Measurements from ENCODE around the gene MAFB.
A peak's percentile ranks its signal among the peaks of the same experiment; 100 is the strongest.
"Not testable (repeated sequence)": the region's sequence is repeated elsewhere in the genome, so short reads cannot be mapped to it uniquely, and the experiment has no call there.

MAFB gene

GRCh38 chr20:40689100-40689942 is at the start of gene MAFB:
Gene MAFB (minus strand): TSS chr20:40689236. CDS start chr20:40688850, 386 bp downstream.
- DNase-seq (ENCODE audit: low read depth): peak; percentile 66
- peak within 1 kb of the TSS; percentile 34 for H3K4me3 ChIP-seq (ENCODE audit: low read depth, low read length)

GRCh38 chr20:40736468-40736867 is 47.4 kb upstream of the MAFB start:
- not testable (repeated sequence) for H3K4me3 ChIP-seq (ENCODE audit: low read depth, low read length)

More at GRCh38 chr20:40689100-40689942, at the start of gene MAFB:
- TF ChIP-seq CTCF (IDR thresholded peaks at IDR 0.05; ENCODE audit: insufficient read depth, low read depth, low read length, missing control alignments): no peak

GRCh38 chr20:40728996-40729395 is 40.0 kb upstream of the MAFB start:
- no peak overlapping the region for H3K4me3 ChIP-seq (ENCODE audit: low read depth, low read length)
- no peak for TF ChIP-seq CTCF (IDR thresholded peaks at IDR 0.05; ENCODE audit: insufficient read depth, low read depth, low read length, missing control alignments)
- no peak for DNase-seq (ENCODE audit: low read depth)

More at GRCh38 chr20:40736468-40736867, 47.4 kb upstream of the MAFB start:
- DNase-seq (ENCODE audit: low read depth): not testable (repeated sequence)

- TF ChIP-seq CTCF (IDR thresholded peaks at IDR 0.05; ENCODE audit: insufficient read depth, low read depth, low read length, missing control alignments): peak; percentile 14
- no peak overlapping the region for H3K4me3 ChIP-seq (ENCODE audit: low read depth, low read length)
- DNase-seq (ENCODE audit: low read depth): no peak
Measured at GRCh38 chr20:40728470-40728869, 39.4 kb upstream of the MAFB start.

- TF ChIP-seq CTCF (IDR thresholded peaks at IDR 0.05; ENCODE audit: insufficient read depth, low read depth, low read length, missing control alignments): no peak
- no peak for DNase-seq (ENCODE audit: low read depth)
Measured at GRCh38 chr20:40727960-40728359, 38.9 kb upstream of the MAFB start.

GRCh38 chr20:40726776-40727175 is 37.7 kb upstream of the MAFB start:
- H3K4me3 ChIP-seq (ENCODE audit: low read depth, low read length): no peak overlapping the region
- no peak for DNase-seq (ENCODE audit: low read depth)
- no peak for TF ChIP-seq CTCF (IDR thresholded peaks at IDR 0.05; ENCODE audit: insufficient read depth, low read depth, low read length, missing control alignments)

More at GRCh38 chr20:40727960-40728359, 38.9 kb upstream of the MAFB start:
- H3K4me3 ChIP-seq (ENCODE audit: low read depth, low read length): no peak overlapping the region

- H3K4me3 ChIP-seq (ENCODE audit: low read depth, low read length): no peak overlapping the region
- TF ChIP-seq CTCF (IDR thresholded peaks at IDR 0.05; ENCODE audit: insufficient read depth, low read depth, low read length, missing control alignments): no peak
- no peak for DNase-seq (ENCODE audit: low read depth)
Measured at GRCh38 chr20:40724566-40724965, 35.5 kb upstream of the MAFB start.

Data from GM12865 (cell line).